Posterior cingulate gyrus (tissue), 11 donors: ENCODE data around the gene GPSM1.

ENCODE experiments used
- DNase-seq, 10 donors: peaks; one replicate each; pipeline versions ENCODE4 v3.0.0 to v3.0.0-alpha.2; 2020 to 2021; ENCODE audit warnings: mixed read lengths in 3 of 10
- intact Hi-C: fragments of 100-400 bp; cut with DNase I; formaldehyde crosslinking; loops from one replicate; pipeline ENCODE4 v1.15.1; 2023

GPSM1 gene

DNA sequence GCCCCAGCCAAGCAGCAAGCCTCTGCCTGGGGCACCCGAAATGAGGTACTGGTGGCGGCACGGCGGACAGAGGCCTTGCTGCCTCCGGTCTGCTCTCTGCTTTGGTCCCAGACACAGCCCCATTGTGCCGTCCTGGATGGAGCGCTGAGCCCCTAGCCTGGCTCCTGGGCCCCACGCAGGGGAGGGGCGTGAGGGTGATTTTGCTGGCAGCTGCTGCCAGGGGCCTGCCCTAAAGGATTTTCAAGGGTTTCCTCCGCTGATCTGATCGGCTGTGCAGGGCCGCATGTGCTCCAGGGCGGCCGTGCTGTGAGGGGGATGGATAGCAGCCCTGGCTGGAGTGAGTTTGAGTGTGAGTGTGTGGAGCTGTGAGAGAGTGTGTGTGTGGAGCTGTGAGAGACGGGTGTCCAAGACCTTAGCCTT lies 1.3 kb downstream of the GPSM1 start:
- DNase-seq, result peak in 6 of 10 donors; percentile 47 to 92 (median 67)
- intact Hi-C loops, result no loop called here

DNA sequence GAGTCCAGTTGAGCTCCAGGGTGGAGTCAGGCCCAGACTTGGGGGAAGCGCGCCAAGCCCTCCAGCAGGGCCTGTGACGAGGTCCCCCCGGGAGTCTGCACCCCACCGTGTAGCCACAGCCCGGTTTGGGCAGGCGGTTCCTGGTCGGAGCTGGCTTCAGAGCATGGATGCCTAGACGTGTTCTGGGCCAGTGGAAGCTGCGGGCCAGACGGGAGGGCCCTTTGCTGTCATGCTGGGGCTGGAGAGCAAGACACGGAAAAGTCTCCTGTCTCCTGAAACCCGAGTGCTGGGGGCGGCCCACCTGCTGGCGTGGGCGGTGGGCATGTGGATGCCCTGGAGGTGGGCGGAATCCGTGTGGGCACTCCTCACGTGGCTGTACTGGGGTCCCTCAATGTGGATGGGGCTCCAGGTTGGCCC lies 1.9 kb downstream of the GPSM1 start:
- intact Hi-C loops, result no loop called here
- peak in 3 of 10 donors; percentile 54 to 80 (median 73) for DNase-seq

DNA sequence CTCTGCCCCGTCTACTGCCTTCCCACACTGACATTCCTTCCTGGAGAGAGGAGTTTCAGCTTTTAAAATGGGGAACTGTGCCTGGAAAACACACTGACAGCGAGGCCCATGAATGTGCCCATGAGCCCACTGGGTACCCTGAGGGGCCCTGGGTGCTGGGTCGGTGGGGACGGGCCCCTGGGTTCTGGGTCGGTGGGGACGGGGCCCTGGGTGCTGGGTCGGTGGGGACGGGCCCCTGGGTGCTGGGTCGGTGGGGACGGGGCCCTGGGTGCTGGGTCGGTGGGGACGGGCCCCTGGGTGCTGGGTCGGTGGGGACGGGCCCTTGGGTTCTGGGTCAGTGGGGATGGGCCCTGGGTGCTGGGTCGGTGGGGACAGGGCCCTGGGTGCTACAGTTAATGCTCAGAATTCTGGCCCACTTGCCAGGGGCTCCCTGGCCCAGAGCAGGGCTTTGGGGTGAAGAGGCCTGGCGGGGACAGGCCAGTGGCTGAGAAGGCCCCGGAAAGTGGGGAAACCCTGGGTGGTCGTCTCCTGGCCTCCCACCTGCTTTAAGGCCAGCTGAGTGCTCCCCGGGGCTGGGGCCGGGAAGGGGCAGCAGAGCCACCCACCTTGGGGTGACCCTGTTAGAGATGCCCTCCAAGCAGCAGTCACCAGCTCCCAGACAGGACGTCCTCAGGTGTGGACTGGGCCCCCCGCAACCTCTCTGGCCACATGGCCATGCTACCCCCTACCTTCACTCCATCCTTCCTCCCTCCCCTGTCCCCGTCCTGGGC lies 2.5 kb downstream of the GPSM1 start:
- DNase-seq, result peak in 3 of 10 donors; percentile 47 to 71 (median 57)
- intact Hi-C loops, result no loop called here

DNA sequence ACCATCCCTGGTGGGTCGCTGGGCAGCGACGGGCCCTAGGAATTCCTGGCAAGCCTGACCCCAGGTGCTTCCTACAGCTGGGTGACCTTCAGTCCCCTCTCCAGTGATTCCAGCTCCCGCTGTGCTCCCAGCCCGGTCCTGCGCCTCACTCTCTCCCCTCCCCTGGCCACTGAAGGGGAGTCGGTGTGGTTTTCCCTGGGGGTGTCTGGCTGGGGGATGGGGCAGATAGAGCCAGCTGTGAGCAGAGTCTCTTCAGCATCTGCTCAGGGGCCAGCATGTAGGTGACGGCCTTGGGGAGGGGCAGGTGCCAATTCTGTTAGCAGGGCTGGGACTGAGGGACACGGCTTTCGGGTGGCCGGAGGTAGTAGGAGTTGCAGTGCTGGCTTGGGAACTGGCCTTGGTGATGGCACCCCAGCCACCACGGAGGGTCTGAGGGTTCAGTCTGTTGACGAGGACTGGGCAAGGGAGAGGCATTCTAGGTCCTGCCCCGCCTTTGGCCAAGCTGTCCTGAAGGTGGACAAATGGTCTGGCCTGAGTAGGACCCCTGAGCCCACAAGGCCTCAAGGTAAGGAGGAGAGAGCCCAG lies 3.2 kb downstream of the GPSM1 start:
- intact Hi-C loops, result no loop called here
- DNase-seq, result peak in 2 of 10 donors; percentile 63 to 65

DNA sequence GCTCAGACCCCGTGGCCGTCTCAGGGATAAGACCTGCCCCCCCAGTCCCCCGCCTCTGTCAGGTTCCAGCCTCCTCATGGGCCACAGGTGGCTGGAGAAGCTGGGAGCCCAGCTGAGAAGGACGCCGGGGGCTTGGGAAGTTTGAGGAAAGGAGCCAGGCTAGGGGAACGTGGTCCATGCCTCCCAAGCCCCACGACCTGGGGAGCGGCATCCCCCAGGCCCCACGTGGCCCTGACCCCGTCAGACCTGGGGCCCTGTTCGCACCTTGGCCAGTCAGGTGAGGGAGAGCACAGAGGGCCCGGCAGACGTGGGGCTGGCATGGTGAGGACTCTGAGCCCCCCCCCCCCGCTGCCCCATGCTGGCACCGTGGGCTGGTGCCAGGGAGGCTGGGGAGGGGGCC lies 3.7 kb downstream of the GPSM1 start:
- DNase-seq, result peak in 2 of 10 donors; percentile 53 to 61
- intact Hi-C loops, result no loop called here

DNA sequence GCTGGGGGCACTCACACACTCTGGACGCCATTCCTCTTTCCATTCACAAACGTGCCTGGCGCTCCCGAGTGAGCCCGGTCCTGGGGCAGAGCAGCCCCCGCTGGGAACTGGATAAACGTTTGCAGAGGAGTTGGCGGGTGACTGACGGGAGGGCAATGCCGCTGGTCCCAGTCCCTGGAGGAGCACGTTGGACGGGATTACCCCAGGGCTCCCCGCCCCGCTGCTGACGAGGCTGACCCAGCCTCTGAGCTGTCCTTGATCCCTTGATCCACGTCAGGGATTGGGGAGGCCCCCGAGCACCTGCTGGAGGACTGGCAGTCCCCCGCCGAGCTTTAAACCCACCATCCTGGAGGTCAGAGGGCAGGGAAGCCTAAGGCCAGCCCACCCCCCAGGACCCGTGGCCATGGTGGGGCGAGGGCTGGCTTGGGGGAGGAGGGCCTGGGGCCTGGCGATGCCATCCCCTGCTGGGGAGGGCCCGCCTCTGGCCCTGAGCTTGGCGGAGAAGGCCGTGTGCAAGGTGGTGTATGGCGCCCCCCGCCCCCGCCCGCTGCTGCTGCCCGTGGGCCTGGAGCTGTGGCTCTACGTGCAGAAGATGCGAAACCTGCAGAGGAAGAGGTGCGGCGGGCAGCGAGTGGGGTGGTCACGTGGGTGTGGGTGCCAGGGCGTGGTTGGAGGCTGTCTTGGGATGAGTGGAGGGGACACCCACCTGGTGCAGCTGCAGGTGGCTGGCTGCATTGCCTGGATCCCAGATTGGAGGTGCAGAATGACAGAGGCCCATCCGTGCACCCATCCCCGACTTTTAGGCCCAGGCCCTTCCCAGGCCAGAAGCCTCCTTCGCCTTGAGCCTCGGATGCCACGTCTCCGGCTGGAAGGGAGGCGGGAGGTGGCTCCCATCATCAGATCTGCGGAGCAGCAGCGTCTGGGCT lies 4.5 kb downstream of the GPSM1 start:
- DNase-seq, result peak in 3 of 10 donors; percentile 50 to 83 (median 75)
- intact Hi-C loops, result no loop called here

DNA sequence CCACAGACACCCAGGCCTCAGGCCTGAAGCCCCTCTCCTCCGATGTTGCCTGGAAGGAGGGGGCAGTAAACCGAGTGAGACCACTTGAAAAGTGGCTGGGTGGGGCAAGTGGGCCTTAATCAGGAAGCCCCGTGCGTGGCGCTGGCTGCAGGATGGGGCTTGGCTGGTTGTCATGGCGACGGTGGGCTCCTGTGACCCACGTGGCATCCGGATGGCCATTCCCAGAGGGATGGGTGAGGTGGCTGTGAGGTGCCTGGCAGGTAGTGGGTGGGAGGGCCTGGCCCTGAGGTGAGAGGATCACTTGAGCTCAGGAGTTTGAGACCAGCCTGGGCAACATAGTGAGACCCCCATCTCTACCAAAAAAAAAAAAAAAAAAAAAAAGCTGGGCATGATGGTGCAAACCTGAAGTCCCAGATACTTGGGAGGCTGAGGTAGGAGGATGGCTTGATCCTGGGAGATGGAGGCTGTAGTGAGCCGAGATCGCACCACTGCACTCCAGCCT lies 5.2 kb downstream of the GPSM1 start:
- intact Hi-C loops, result no loop called here
- peak in 3 of 10 donors; percentile 43 to 65 (median 62) for DNase-seq

DNA sequence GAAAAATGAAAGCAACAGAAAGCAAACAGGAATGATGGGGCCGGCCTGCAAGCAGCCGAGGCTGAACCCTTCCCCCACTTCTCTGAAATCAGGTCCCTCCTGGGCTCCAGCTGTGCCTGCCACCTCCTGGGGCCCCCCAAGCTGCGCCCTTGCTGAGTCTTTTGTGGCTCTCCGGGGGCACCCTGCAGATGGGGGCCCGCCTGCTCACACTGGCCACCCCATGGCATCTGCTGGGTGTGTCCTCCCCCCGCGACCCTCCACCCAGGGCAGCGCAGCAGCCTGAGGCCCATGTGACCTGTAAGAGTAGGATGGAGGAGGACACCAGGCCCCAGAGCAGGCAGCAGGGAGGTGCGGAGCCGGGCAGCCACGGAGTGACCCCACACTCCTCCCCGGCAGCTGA lies 5.7 kb downstream of the GPSM1 start:
- intact Hi-C loops, result no loop called here
- DNase-seq, result peak in 1 of 10 donors; percentile 16

DNA sequence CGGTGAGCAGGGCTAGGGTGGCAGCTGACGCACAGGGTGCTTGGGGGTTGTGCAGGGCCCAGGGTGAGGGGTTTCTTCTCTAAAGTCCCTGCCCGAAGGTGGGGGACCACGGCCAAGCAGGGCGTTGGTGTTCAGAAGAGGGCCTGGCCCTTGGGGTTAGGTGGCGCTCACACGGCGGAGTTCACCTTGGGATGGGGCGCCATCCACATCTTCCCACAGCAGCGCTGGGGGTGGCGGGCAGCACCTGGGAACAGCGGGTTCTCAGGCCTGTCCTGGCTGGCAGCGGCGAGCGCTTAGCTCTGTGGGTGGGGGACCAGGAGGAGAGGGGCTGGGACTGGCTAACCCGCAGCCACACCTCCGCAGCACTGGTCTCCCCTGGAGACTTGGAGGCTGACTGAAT lies 6.1 kb downstream of the GPSM1 start:
- intact Hi-C loops, result no loop called here
- no peak for DNase-seq

DNA sequence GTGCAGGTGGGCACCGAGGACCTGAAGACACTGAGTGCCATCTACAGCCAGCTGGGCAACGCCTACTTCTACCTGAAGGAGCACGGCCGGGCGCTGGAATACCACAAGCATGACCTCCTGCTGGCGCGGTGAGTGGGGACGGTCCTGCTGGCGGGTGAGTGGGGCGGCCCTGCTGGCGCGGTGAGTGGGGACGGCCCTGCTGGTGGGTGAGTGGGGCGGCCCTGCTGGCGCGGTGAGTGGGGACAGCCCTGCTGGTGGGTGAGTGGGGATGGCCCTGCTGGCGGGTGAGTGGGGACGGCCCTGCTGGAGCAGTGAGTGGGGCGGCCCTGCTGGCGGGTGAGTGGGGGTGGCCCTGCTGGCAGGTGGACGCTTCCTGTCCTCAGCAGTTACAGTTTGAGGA lies 7.2 kb downstream of the GPSM1 start:
- no peak for DNase-seq
- intact Hi-C loops, result no loop called here

DNA sequence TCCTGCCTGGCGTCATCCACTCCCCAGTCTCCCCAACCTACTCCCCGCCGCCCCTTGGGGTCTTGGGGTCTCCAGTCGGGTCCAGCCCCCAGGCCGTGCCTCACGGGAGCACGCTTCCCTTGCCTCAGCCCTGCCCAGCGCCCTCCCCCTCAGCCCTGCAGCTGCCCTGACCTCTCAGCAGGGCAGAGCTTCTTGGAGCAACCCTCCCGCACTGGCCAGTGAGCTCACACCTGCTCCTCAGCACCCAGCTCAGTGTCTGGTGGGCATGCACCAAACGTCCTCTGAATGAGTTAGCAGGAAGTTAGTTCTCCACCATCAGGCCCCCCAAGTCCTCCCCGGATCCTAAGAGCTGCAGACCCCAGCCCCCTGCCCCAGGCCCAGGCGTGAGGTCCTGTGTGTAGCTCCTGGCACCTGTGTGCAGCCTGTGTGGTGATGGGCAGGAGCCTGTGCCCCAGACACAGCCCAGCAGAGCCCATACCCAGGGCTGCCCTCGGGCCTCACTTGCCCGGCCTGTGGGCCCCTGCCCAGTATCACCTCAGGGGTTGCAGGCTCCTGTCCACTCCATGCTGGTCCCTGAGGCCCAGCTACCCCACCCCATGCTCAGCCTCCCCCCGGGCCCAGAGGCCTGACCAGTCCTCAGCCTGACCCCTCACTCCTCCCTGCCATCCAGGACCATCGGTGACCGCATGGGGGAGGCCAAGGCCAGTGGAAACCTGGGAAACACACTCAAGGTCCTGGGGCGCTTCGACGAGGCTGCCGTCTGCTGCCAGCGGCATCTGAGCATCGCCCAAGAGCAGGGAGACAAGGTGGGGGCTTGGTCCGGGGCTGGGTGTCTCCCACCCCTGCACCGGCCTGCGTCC lies 8.2 kb downstream of the GPSM1 start:
- intact Hi-C loops, result no loop called here
- no peak for DNase-seq

DNA sequence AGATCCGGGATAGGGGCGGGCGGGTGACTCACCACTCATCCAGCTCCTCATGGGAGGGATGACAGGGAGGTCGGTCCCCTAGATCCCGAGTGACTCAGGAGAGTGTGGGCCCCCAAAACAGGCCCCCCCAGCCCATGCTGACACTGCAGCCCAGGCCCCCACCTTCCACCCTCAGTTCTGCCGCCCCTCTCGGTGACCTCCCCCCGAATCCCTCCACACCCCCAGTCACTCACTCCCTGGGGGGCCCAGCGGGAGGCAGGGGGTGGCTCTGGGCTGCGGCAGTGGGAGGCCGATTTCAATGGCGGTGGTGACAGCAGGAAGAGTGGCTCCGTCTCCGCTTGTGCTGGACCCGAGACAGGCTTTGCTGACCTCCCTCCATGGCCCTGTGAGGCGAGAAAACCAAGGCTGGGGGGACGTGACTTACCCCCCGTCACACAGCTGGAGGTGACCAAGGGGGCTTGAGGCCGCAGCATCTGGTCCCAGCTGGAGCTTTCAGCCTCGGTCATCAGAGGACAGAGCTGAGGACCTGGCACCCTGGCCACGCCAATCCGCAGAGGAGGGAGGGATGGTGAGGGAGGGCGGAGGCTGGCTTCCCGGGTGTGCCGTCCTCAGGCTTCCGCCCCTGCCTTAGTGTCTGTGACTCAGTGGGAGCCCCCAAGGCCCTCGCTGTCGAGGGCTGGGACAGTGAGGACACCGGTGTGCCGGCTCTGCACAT lies 9.0 kb downstream of the GPSM1 start:
- DNase-seq, result no peak
- intact Hi-C loops, result no loop called here

DNA sequence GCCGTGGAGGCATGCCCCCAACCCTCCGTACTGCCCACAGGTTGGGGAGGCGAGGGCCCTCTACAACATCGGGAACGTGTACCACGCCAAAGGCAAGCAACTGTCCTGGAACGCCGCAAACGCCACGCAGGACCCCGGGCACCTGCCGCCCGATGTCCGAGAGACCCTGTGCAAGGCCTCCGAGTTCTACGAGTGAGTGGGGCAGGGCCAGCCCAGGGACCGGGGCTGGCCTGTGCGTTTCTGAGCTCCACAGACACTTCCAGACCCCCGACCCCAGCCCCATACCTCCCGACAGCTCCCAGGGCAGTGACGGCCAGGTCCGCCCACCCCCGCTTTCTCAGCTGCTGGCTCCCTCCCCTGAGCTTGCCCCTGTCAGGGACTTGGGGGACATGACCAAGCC lies 9.5 kb downstream of the GPSM1 start:
- DNase-seq, result no peak
- intact Hi-C loops, result no loop called here

DNA sequence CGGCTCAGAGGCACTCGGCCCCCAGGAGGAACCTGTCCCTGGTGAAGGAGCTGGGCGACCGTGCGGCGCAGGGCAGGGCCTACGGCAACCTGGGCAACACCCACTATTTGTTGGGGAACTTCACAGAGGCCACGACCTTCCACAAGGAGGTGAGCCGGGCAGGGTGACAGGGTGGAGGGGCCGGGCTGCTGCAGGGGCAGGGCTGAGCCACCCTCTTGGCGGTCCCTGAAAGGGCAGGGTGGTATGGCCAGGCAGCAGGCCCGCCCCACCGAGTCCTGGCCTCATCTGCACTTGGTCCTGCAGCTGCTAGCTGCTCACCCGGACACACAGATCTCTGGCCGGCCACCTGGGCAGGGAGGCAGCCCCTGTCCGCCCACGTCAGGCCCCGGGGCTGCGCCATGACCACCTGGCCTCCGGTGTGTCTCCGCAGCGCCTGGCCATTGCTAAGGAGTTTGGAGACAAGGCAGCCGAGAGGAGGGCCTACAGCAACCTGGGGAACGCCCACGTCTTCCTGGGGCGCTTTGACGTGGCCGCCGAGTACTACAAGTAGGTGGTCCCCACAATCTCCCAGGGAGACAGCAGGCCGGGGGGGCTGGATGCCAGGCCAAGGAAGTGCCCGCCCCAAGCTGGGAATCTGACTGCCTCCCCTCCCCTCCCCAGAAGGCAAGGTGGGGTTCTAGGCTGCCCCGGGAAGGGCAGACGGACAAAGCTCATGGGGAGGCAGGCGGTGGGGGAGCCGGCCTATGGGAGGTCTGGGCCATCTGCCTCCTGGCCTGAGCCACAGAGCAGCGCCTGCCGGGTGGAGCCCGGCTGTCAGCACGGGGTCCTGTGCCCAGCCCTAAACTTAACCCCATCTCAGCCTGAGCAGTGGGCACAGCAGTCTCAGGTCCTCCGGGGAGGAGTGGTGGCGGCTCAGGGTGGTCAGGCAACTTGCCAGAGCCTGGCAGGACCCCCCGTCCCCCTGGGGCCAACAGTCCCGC lies 10.4 kb downstream of the GPSM1 start:
- intact Hi-C loops, result no loop called here
- no peak for DNase-seq

DNA sequence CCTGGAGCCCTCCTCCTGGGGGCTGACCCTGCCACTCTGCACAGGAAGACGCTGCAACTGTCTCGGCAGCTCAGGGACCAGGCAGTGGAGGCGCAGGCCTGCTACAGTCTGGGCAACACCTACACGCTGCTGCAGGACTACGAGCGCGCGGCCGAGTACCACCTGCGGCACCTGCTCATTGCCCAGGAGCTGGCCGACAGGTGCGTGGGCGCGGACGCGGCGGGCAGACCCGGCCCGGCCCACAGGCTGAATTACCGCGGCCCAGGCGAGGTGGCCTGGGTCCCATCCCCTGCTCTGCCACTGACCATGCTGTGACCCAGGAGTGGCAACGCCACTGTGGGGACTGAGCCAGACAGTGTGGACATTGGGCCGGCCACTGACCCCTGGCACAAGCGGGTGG lies 11.2 kb downstream of the GPSM1 start:
- DNase-seq, result no peak
- intact Hi-C loops, result no loop called here

DNA sequence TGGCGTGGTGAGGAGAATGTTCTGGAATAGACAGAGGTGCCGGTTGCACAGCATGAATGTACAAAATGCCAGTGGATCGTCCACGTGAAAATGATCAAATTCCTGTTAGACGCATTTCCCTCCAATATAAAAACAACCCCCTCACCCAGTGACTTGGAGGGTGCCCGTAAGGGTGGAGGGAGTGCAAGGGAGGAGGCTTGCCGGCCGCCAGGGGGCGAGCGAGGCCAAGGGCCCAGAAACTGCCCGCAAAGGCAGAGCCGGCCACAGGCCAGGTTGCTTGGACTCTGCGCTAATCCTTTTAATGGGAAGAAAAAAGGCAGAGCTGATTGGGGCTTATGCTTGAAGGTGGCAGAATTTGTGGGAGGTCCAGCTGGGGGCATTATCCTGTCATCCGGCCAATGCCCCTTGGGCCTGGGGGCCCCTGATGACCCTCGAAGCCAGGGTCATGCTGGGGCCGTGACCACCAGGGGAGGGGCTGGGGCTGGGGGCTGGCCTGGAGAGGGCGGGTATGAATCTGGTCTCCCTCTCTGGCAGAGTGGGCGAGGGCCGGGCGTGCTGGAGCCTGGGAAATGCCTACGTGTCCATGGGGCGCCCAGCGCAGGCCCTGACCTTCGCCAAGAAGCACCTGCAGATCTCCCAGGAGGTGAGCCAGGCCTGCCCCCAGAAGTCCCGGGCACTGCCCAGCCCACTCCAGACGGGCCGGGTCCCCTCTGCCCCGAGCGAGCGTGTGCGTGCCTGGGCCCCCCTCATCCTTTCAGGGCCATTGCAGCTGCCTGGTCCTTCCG lies 12.0 kb downstream of the GPSM1 start:
- DNase-seq, result peak in 9 of 10 donors; percentile 40 to 95 (median 66)
- intact Hi-C loops, result loop anchor here (1.0 kb wide), 1 partner anchor 24 kb away; the partner anchor contains the start of gene DNLZ

DNA sequence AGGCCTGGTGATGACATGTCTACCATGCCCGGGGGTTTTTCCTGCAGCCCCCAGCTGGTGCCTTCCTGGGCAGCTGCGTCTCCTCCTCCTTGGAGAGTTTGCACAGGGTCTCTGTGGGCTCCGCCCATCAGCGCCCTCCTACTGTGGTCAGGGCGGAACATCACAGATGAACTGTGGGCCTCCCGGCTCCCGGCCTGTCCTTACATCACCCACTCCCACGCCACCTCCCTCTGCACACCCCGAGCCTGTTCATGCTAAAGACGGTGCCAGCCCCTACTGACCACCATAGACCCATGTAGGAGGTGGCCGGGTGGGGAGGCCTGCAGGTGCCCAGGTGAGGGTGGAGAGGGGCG lies 12.6 kb downstream of the GPSM1 start:
- DNase-seq, result no peak
- intact Hi-C loops, result loop anchor here (1.0 kb wide), 1 partner anchor 23 kb away; the partner anchor contains the start of gene DNLZ
